Ovary (tissue), 3 donors: ENCODE data around the gene SEMA5B.

Experiments used
- POLR2A ChIP-seq: fragments of 450-650 bp; IDR thresholded peaks from one replicate; pipeline ENCODE4 v1.6.1; 2017; ENCODE audit warnings: antibody characterized with exemption, mild to moderate bottlenecking, moderate library complexity
- TF ChIP-seq, protein P1 (sequence below), 3 donors: fragments of 450-650 bp in 2 of 3; fragments of 200-600 bp in 1 of 3; IDR thresholded peaks; one replicate each; pipeline versions ENCODE4 v1.5.1 to v1.8.0; 2016 to 2022; ENCODE audit warnings: antibody characterized with exemption in 3 of 3, mild to moderate bottlenecking in 1 of 3
- donor health status: DM: no; HTN: no; CAD: no.

DNA sequence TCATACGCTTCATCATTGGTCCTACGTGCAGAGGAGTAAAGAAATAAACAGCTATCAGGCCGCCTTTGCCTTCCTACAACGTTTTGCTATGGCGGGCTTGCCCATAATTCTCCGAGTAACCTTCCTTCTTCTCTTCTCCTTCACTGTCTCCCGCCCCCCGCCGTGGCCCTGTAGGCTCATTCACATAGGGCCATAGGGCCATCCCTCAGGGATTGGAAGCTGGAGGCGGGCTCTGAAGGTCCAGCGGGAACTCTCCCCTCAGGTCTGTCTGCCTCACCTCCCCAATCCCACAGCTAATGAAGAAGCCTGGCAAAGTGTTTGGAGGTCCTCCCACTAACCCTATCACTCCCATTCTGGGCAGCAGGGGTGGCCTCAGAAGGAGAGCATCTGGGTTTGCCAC, 43.6 kb downstream of the SEMA5B start:
- TF ChIP-seq, protein P1, sequence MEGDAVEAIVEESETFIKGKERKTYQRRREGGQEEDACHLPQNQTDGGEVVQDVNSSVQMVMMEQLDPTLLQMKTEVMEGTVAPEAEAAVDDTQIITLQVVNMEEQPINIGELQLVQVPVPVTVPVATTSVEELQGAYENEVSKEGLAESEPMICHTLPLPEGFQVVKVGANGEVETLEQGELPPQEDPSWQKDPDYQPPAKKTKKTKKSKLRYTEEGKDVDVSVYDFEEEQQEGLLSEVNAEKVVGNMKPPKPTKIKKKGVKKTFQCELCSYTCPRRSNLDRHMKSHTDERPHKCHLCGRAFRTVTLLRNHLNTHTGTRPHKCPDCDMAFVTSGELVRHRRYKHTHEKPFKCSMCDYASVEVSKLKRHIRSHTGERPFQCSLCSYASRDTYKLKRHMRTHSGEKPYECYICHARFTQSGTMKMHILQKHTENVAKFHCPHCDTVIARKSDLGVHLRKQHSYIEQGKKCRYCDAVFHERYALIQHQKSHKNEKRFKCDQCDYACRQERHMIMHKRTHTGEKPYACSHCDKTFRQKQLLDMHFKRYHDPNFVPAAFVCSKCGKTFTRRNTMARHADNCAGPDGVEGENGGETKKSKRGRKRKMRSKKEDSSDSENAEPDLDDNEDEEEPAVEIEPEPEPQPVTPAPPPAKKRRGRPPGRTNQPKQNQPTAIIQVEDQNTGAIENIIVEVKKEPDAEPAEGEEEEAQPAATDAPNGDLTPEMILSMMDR (IDR thresholded peaks at IDR 0.05): no peak
- no peak for TF ChIP-seq POLR2A
